Ovary (tissue), 9 donors: ENCODE results near the gene NFE2L3. TPM values are rescaled to one million over a fixed set of nuclear protein-coding genes. Genes with fewer than 3 reads are reported as not detected.
"Not testable (repeated sequence)": the region's sequence is repeated elsewhere in the genome, so short reads cannot be mapped to it uniquely, and the experiment has no call there.

ENCODE experiments used
- DNase-seq, 5 donors: peaks; one replicate each; pipeline ENCODE4 v3.0.0-alpha.2; 2019 to 2020
- H3K27ac ChIP-seq, 2 donors: fragments of 200-600 bp; one replicate each; pipeline versions ENCODE4 v1.5.1 to v1.8.0; 2019 to 2022
- H3K27me3 ChIP-seq: fragments of 200-600 bp; one replicate; pipeline ENCODE4 v1.8.0; 2022
- H3K36me3 ChIP-seq: fragments of 200-600 bp; sonication (generic); one replicate; pipeline ENCODE4 v1.5.1; 2019
- H3K4me1 ChIP-seq: one replicate; pipeline ENCODE4 v1.8.1; 2013; ENCODE audit warnings: mild to moderate bottlenecking, moderate library complexity; ENCODE audit not compliant: insufficient read depth
- H3K4me3 ChIP-seq: fragments of 200-600 bp; sonication (generic); one replicate; pipeline ENCODE4 v1.5.1; 2017
- H3K9me3 ChIP-seq, 2 donors: fragments of 200-600 bp in 1 of 2; sonication (generic) in 1 of 2; one replicate each; pipeline versions ENCODE4 v1.5.1 to v1.8.1; 2013 to 2019; ENCODE audit warnings: mild to moderate bottlenecking in 1 of 2, moderate library complexity in 1 of 2
- CTCF ChIP-seq, 3 donors: fragments of 450-650 bp in 2 of 3; fragments of 200-600 bp in 1 of 3; IDR thresholded peaks; one replicate each; pipeline versions ENCODE4 v1.5.1 to v1.8.0; 2016 to 2022; ENCODE audit warnings: antibody characterized with exemption in 3 of 3, mild to moderate bottlenecking in 1 of 3
- EP300 ChIP-seq: sonication (generic); formaldehyde crosslinking; IDR thresholded peaks from one replicate; pipeline ENCODE4 v1.6.1; 2017; ENCODE audit warnings: antibody characterized with exemption
- POLR2A ChIP-seq: fragments of 450-650 bp; IDR thresholded peaks from one replicate; pipeline ENCODE4 v1.6.1; 2017; ENCODE audit warnings: antibody characterized with exemption, mild to moderate bottlenecking, moderate library complexity
- WGBS, 3 donors: extraction: QIAGEN DNeasy Blood & Tissue Kit in 1 of 3; methylation state at CpG; one replicate each; pipeline versions ENCODE4 v1.1.5 to v1.1.7; 2013 to 2017; 5-methylcytosine and 5-hydroxymethylcytosine counted together
- intact Hi-C, 4 donors: fragments of 100-400 bp; cut with DNase I; formaldehyde crosslinking; loops; one replicate each; pipeline versions ENCODE4 v1.11.0 to v1.15.1; 2022 to 2023
- polyA plus RNA-seq, 2 donors: library from polyadenylated mRNA; stranded (reverse); fragments of 200-250 nt in 1 of 2; fragments of 350-450 nt in 1 of 2; fragmentation: Illumina TruSeq in 1 of 2; extraction: RNeasy Lipid Tissue Mini Kit (QIAGEN cat#74804) in 1 of 2; gene quantifications; one replicate each; pipeline ENCODE4 v1.2.3, GENCODE V29; 2013 to 2014
- total RNA-seq, 7 donors: library from RNA; depleted of rRNA in 2 of 7; stranded (reverse); fragments of >200 nt in 2 of 7; fragmentation: NEBNext Ultra II Directional in 3 of 7; extraction: Animal tissue kit (Norgen Biotek cat#: 25700) in 3 of 7; gene quantifications; one replicate each; pipeline versions ENCODE4 v1.1.0 to v1.2.4, GENCODE V29; 2016 to 2023
- donor health status: DM: no; HTN: no; CAD: no; lungs with moderate emphysema.
- donor health status: DM: no; HTN: no; CAD: no.
- donor health status: Bipolar disorder and iron deficiency.
- donor health status: DM: yes; HTN: yes; CAD: no.
- donor health status: DM: no; HTN: no; CAD: no.
- donor health status: DM: yes; HTN: yes; CAD: no.

The NFE2L3 gene
- total and polyA plus RNA-seq, 9 donors = 0.45 to 6.1 (median 1.1) TPM

GRCh38 chr7:26157520-26158105 is 5.6 kb downstream of the NFE2L3 start:
- no peak for DNase-seq
- intact Hi-C loops = no loop called here
- 83 to 89% (median 87%) methylated on average over 4 of the region's 4 CpGs for WGBS, 3 donors
- Histone ChIP-seq H3K4me1 (no peaks in the 10 kb centered on the region), H3K36me3 (no peaks in the 10 kb centered on the region), H3K4me3 (no peak overlapping the region), H3K27ac (no peak overlapping the region), H3K27me3 (no peaks in the 10 kb centered on the region), H3K9me3 (no peaks in the 10 kb centered on the region)
- TF ChIP-seq EP300 (no peak), CTCF (IDR thresholded peaks at IDR 0.05) (no peak)

- TF ChIP-seq CTCF (IDR thresholded peaks at IDR 0.05) = no peak
- TF ChIP-seq POLR2A = no peak
- TF ChIP-seq EP300 = no peak
- Histone ChIP-seq H3K4me3 (no peak overlapping the region), H3K27me3 (no peaks in the 10 kb centered on the region), H3K36me3 (no peaks in the 10 kb centered on the region), H3K4me1 (no peaks in the 10 kb centered on the region), H3K27ac (no peak overlapping the region), H3K9me3 (no peaks in the 10 kb centered on the region)
- intact Hi-C loops = no loop called here
- 52 to 69% (median 62%) methylated on average over 2 of the region's 2 CpGs for WGBS, 3 donors
- no peak for DNase-seq
These were observed 7.2 kb downstream of the NFE2L3 start for GRCh38 chr7:26159243-26159642.

GRCh38 chr7:26160896-26161295 is 8.9 kb downstream of the NFE2L3 start:
- Histone ChIP-seq H3K27ac (no peak overlapping the region), H3K4me1 (no peaks in the 10 kb centered on the region), H3K4me3 (no peak overlapping the region), H3K36me3 (no peaks in the 10 kb centered on the region), H3K27me3 (no peaks in the 10 kb centered on the region), H3K9me3 (no peaks in the 10 kb centered on the region)
- TF ChIP-seq POLR2A (no peak), EP300 (no peak), CTCF (IDR thresholded peaks at IDR 0.05) (no peak)
- DNase-seq = no peak
- intact Hi-C loops = no loop called here
- WGBS, 3 donors = 85 to 90% (median 88%) methylated on average over 2 of the region's 2 CpGs

GRCh38 chr7:26162431-26162830 is 10.4 kb downstream of the NFE2L3 start:
- no peak for DNase-seq
- intact Hi-C loops = no loop called here
- no peak overlapping the region for H3K27ac ChIP-seq
- TF ChIP-seq CTCF (IDR thresholded peaks at IDR 0.05) (no peak), POLR2A (no peak), EP300 (no peak)
- H3K27me3 ChIP-seq = no peaks in the 10 kb centered on the region
- H3K36me3 ChIP-seq = no peaks in the 10 kb centered on the region
- H3K9me3 ChIP-seq = no peaks in the 10 kb centered on the region
- no peaks in the 10 kb centered on the region for H3K4me1 ChIP-seq
- H3K4me3 ChIP-seq = no peak overlapping the region
- whole genome bisulfite sequencing, 3 donors = 40 to 61% (median 54%) methylated on average over 2 of the region's 2 CpGs

- intact Hi-C loops, H3K9me3 ChIP-seq, H3K27me3 ChIP-seq, H3K36me3 ChIP-seq, H3K4me1 ChIP-seq, H3K27ac ChIP-seq, DNase-seq, H3K4me3 ChIP-seq: not testable (repeated sequence)
- WGBS, 3 donors = 65 to 68% (median 67%) methylated on average over 1 of the region's 1 CpG
These were observed 11.8 kb downstream of the NFE2L3 start for GRCh38 chr7:26163804-26164203.
